H1 (cell line): ENCODE results near the gene PRDM5.

Experiments
- CBX8 ChIP-seq: fragments of 300-800, 300-1000 bp; sonication (generic); IDR thresholded peaks from 2 replicates; pipeline ENCODE4 v1.7.1; 2016; ENCODE audit warnings: low read depth, low read length, borderline replicate concordance
- CTCF ChIP-seq, 3 experiments: IDR thresholded peaks; 1 replicate in 2 of 3; 2 replicates in 1 of 3; pipeline versions ENCODE4 v1.5.1 to v1.6.1; 2011; ENCODE audit warnings: low read length in 3 of 3, mild to moderate bottlenecking in 3 of 3, inconsistent platforms in 2 of 3, low read depth in 1 of 3, moderate library complexity in 1 of 3; ENCODE audit not compliant: insufficient read depth in 1 of 3; ENCODE audit errors: control extremely low read depth in 1 of 3
- EP300 ChIP-seq, 2 experiments: IDR thresholded peaks; 1 replicate in 1 of 2; 2 replicates in 1 of 2; pipeline ENCODE4 v1.6.1; 2011 to 2012; ENCODE audit warnings: low read depth in 2 of 2, low read length in 2 of 2, mild to moderate bottlenecking in 2 of 2, borderline replicate concordance in 1 of 2, inconsistent platforms in 1 of 2, moderate library complexity in 1 of 2
- JUN ChIP-seq: IDR thresholded peaks from 2 replicates; pipeline ENCODE4 v1.6.1; 2011; ENCODE audit warnings: low read depth, mild to moderate bottlenecking, improper control_type of control experiment, low read length
- RNF2 ChIP-seq: fragments of 200-900, 300-1000 bp; sonication (generic); IDR thresholded peaks from 2 replicates; pipeline ENCODE4 v1.7.1; 2016; ENCODE audit warnings: borderline replicate concordance, low read depth, mild to moderate bottlenecking, antibody characterized with exemption, low read length; ENCODE audit not compliant: poor library complexity, severe bottlenecking; ENCODE audit errors: missing control alignments
- SIN3A ChIP-seq, 2 experiments: IDR thresholded peaks in 1 of 2; conservative IDR thresholded peaks in 1 of 2; 2 replicates each; pipeline ENCODE4 v1.6.1; 2011 to 2012; ENCODE audit warnings: low read length in 2 of 2, improper control_type of control experiment in 1 of 2, low read depth in 1 of 2, mild to moderate bottlenecking in 1 of 2
- TAF1 ChIP-seq: IDR thresholded peaks from 2 replicates; pipeline ENCODE4 v1.6.1; 2011; ENCODE audit warnings: mild to moderate bottlenecking, low read depth, low read length

DNA sequence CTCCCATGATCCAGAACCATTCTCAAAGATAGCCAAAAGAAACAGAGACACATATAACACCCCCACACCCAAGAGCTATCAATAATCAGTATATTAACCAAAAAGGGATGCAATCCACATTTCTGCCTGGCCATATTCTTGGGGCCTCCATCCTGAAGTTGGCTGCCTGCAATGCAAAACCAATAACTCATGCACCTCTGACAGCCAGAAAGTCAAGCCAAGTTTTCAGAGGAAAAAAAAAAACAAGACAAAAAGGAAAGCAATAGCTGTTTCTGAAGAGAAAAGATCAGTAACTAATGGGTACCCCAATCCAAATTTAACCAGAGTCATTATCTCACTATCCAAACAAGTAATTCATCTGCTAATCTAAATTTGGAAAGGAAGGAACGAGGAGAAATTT is 7.3 kb upstream of the PRDM5 start:
- TF ChIP-seq JUN (no peak), CTCF (IDR thresholded peaks at IDR 0.05; ENCODE audit: control extremely low read depth in 1 of 3, insufficient read depth in 1 of 3, low read depth in 1 of 3, low read length in 3 of 3) (no peak), EP300 (IDR thresholded peaks at IDR 0.05; ENCODE audit: borderline replicate concordance in 1 of 2, low read depth in 2 of 2, low read length in 2 of 2) (no peak), CBX8 (no peak), RNF2 (no peak), TAF1 (no peak), SIN3A (conservative IDR thresholded peaks at IDR 0.05 in 1 of 2, IDR thresholded peaks at IDR 0.05 in 1 of 2; ENCODE audit: low read depth in 1 of 2, low read length in 2 of 2) (no peak)
